GM19324 (cell line): ENCODE data around the gene FKBP2.

ENCODE experiments used
- ATAC-seq: cut with Tn5 transposase; IDR thresholded peaks from one replicate; pipeline ENCODE4 v1.9.1; 2021; ENCODE audit warnings: mild to moderate bottlenecking, moderate library complexity; ENCODE audit not compliant: unreplicated experiment, low FRiP score

The FKBP2 gene

GRCh38 chr11:64218628-64219353 lies 22.1 kb upstream of the FKBP2 start:
- ATAC-seq: no peak

DNA sequence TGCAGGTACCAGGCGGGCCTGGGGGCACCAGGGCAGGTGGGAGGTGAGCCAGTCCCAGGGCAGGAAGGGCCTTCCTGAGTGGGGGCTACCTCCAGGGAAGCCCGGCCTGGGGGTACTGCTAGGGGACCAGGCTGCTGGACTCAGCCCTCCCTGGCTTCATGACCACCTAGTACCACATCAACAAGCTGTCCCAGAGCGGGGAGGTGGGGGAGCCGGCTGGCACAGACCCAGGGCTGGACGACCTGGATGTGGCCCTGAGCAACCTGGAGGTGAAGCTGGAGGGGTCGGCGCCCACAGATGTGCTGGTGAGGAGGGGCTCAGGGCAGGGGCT lies 21.6 kb upstream of the FKBP2 start:
- ATAC-seq: no peak

DNA sequence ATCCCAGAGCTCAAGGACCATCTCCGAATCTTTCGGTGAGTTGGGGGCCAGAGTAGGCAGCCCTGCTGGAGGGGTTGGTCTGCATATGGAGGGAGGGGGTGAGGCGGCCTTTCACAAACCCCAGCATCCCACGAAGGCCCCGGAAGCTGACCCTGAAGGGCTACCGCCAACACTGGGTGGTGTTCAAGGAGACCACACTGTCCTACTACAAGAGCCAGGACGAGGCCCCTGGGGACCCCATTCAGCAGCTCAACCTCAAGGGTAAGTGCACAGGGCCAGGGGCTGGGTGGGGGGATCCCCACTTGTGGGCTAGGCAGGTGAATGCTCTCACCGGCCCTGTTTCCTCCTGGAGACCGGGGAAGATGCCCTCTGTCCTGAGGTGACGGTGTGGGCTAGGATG lies 21.1 kb upstream of the FKBP2 start:
- ATAC-seq: no peak

DNA sequence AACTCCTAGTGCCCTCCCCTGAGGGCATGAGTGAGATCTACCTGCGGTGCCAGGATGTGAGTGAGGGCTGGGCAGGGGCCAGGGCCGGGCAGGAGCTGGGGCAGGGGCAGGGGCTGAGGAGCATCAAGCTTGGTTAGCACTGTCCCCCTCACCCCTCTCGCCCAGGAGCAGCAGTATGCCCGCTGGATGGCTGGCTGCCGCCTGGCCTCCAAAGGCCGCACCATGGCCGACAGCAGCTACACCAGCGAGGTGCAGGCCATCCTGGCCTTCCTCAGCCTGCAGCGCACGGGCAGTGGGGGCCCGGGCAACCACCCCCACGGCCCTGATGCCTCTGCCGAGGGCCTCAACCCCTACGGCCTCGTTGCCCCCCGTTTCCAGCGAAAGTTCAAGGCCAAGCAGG lies 20.6 kb upstream of the FKBP2 start:
- no peak for ATAC-seq

DNA sequence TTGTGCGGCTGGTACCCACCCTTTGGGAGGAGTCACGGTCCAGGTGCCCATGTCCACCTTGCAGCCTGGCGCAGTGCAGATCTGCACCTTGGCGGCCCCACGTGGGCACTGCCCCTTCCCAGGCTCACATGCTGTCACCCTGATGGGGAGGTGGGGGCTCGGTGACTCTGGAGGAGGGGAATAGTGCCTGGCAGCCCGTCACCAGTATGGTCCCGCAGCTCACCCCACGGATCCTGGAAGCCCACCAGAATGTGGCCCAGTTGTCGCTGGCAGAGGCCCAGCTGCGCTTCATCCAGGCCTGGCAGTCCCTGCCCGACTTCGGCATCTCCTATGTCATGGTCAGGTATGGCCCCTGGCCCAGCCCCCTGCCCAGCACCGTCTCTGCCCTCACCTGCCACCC lies 20.1 kb upstream of the FKBP2 start:
- no peak for ATAC-seq

- ATAC-seq: no peak
Measured at GRCh38 chr11:64222651-64223000, 18.3 kb upstream of the FKBP2 start.

GRCh38 chr11:64223001-64223651 lies 17.8 kb upstream of the FKBP2 start:
- no peak for ATAC-seq

DNA sequence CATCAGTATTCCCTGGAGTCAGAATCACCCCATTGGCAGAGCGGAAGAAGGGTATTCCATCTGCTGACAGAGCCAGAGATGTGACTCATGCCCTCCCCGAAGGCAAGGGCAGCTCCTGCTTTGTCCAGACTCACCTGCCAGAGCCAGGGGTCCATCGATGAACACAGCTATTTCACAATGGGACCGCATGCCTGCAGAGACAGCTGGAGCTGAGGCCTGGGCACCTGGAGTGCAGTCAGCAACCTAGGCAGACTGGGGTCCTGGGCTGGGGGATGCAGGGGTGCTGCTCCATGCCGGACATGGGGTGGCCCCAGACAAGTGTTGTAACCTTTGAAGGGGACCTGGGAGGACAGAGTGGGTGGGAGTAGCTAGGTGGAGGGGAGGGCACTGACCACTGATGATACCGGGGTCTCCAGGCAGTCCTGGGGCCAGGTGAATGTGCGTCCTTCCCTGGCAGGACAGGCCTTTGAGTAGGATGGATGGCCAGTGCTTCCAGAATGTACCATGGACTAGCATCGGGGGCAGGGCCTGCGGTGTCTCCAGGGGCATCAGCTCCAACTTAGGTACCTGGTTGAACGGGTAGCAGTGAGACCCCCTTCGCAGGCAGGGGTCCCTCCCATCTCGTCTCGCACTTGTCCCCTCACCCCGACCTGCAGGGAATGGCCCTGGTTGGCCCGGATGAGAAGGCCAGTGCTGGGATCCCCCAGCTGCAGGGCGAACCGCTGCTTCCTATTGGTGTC lies 16.6 kb upstream of the FKBP2 start:
- no peak for ATAC-seq

DNA sequence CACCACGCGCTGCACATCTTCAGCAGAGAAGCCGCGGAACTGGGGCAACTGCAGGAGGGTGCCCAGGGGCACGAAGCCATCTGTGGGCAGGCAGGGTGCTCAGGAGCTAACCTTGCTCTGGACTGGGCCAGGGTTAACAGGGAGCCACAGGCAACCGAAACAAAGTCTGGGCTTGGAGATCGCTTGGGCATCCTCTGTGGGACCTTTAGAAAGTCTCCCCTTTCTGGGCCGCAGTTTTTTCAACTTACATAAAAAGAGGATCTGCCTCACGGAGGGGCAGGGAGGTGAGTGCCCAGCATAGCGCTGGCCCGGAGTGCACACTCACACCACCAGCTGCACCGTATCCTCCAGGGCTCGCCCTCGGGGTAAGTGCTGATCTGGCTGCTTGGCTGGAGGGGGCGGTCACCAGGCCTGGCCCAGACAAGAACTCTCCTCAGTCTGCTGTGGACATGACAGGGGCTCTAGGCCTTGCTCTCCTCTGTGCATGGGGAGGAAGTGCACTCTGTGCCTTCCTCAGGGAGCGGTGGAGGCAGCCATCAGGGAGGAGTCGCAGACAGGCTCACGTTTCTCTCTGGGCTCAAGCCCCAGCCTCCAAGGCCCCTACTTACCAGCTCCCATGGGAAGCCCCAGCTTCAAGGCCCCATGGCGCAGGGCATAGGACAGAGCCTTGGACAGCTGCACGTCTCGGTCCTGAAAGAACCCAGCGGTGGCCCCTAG lies 15.8 kb upstream of the FKBP2 start:
- no peak for ATAC-seq

- ATAC-seq: peak; percentile 47
Measured at GRCh38 chr11:64225608-64226506, 15.0 kb upstream of the FKBP2 start, which contains the start of the genes NUDT22 and TRPT1. Gene NUDT22, plus strand, starts transcription at chr11:64226274. Its CDS starts 379 bp downstream, at chr11:64226653. Gene TRPT1, minus strand, starts transcription at chr11:64226186. Its CDS starts 326 bp downstream, at chr11:64225860.

- ATAC-seq: peak; percentile 27
Measured at GRCh38 chr11:64226507-64227051, 14.3 kb upstream of the FKBP2 start.

GRCh38 chr11:64227405-64227956 lies 13.4 kb upstream of the FKBP2 start:
- ATAC-seq: no peak

- ATAC-seq: no peak
Measured at GRCh38 chr11:64229090-64229743, 11.7 kb upstream of the FKBP2 start.

GRCh38 chr11:64229744-64230170 lies 11.1 kb upstream of the FKBP2 start:
- no peak for ATAC-seq

- ATAC-seq: peak; percentile 55
Measured at GRCh38 chr11:64230171-64230984, 10.5 kb upstream of the FKBP2 start, which contains the start of gene DNAJC4. Gene DNAJC4, plus strand, starts transcription at chr11:64230548. Its CDS starts 307 bp downstream, at chr11:64230855.

- no peak for ATAC-seq
Measured at GRCh38 chr11:64230985-64231365, 9.9 kb upstream of the FKBP2 start.

- ATAC-seq: no peak
Measured at GRCh38 chr11:64231546-64231945, 9.3 kb upstream of the FKBP2 start.
